GM21786 (cell line): ENCODE data around the gene SCT.

Experiments
- ATAC-seq: cut with Tn5 transposase; IDR thresholded peaks from one replicate; pipeline ENCODE4 v1.9.1; 2021; ENCODE audit not compliant: unreplicated experiment

The SCT gene

GRCh38 chr11:623349-623869 is 3.6 kb downstream of the SCT start:
- no peak for ATAC-seq

- ATAC-seq = no peak
Measured at GRCh38 chr11:621838-622237, 5.1 kb downstream of the SCT start.

DNA sequence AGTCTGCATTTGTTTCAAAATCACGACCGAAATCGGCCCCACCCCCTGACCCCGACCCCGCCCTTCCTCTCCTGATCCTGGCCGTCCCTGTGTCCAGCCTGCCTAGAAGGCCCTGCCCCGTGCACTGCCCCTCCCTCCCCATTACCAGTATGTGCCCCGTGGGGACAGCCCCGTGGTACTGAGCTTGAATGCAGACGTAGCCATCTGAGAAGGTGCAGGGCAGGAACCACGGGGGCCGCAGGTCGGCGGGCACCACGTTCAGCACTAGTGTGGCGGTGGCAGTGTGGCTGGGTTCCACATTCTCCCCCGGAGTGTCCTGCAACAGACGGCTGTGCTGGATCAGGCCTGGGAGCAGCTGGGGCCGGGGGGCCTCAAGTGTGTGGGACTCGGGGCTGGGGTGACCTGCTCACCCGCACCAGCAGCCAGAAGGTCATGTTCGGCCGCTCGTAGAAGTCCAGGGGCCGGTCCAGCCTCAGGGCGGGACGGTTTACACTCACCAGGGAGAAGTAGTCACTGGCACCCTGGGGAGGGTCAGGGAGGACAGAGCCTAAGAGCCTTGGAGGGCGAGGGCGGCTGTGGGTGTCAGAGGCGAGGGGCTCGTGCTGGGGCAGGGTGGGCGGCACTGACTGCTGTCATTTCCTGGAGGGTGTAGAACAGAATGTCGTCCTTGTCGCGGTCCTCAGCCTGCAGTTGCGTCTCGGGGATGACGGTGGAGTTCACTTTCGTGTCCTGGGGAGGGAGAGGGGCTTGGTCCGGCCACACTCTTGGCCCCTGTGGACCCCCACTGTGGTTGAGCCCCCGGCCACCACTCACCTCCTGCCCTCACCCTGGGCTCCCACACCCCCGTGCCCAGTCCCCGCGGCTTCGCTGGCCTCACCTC is 5.8 kb downstream of the SCT start:
- ATAC-seq = no peak

GRCh38 chr11:620201-620600 is 6.8 kb downstream of the SCT start:
- no peak for ATAC-seq

DNA sequence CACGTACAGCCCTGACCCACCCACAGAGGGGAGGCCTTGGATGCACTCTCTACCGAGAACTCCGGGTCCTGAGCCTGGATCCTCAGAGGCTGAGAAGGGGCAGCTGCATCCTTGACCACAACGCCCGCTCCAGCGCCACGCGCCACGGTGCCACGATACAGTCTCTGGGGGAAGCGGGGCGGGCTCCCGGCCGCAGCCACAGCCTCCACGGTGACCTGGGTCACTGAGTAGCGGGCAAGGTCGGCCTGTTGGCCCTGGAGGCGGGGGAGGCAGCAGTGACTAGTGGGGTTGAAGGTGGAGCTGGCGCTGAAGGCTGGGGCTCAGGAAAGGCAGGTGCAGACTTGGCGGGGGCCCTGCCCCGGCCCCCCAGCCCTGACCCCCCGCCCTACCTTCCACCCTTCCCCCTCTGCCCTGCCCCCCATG is 7.3 kb downstream of the SCT start:
- ATAC-seq = no peak

GRCh38 chr11:618856-619627 is 7.9 kb downstream of the SCT start:
- no peak for ATAC-seq

DNA sequence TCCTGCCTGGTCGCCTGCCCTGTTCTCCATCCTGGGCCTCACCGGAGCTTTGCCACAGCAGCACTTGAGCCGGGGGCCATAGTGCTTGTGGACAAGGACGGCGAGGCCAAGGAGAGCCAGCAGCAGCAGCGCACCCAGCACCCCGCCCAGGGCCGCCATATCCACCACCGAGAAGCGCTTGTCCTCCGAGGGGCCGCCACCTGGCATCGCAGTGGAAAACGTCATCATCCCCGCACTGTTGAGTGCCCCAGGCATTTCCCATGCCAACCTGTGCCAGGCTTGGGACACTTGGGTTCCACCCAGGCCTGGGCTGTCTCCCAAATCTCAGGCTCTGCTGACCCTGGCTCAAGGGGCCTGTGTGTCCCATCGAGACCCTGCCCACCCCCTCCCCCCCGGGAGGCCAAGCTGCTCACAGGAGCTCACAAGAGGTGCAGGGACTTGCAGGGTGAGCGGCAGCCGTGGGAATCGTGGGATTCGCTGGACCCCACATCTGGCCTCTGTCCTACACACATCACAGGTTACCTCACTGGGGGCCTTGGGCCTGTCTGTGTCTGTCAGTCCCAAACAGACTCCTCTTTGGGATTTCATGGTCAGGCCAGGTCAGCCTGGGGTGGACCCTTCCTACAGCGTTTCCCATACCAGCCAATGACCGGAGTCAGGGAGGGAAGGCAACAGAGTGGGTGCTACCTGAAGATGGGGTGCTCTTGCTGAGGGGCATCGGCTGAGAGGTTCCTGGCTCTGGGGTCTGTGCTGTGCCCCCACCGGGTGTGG is 8.9 kb downstream of the SCT start:
- ATAC-seq = no peak

- no peak for ATAC-seq
Measured at GRCh38 chr11:617199-617911, 9.6 kb downstream of the SCT start.

DNA sequence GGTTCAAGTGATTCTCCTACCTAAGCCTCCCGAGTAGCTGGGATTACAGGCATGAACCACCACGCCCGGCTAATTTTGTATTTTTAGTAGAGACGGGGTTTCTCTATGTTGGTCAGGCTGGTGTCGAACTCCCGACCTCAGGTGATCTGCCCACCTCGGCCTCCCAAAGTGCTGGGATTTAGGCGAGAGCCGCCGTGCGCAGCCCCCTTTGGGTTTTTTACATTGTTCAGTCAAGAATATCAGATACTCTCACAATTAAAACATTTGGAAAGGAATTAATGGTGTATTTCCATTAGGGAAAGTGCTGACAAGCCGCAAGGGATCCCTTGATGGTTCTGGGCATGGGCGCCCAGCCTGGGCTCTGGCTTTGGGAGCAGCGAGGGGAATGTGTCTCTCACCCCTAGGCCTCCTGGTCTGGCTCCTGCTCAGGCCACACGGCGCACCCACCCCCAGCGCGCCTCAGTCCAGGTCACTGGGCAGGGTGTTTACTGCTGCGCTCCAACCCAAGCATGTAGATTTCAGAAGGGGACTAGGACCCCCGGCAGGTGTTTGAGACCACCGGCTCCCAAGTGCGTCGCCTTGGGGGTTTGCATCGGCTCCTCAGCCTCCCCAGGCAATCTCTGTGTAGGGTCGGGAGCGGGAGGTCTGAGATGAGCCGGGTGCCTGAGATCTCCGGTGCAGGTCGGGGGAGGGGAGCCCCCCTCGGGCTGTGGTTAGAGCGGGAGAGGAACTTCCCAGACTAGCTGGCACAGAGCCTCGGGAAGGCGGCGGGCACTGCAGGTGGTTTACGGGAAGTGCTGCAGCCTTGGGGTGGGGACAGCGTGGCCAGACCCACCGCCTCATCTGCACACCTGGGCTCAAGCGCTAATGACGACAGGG is 10.4 kb downstream of the SCT start:
- ATAC-seq = no peak

DNA sequence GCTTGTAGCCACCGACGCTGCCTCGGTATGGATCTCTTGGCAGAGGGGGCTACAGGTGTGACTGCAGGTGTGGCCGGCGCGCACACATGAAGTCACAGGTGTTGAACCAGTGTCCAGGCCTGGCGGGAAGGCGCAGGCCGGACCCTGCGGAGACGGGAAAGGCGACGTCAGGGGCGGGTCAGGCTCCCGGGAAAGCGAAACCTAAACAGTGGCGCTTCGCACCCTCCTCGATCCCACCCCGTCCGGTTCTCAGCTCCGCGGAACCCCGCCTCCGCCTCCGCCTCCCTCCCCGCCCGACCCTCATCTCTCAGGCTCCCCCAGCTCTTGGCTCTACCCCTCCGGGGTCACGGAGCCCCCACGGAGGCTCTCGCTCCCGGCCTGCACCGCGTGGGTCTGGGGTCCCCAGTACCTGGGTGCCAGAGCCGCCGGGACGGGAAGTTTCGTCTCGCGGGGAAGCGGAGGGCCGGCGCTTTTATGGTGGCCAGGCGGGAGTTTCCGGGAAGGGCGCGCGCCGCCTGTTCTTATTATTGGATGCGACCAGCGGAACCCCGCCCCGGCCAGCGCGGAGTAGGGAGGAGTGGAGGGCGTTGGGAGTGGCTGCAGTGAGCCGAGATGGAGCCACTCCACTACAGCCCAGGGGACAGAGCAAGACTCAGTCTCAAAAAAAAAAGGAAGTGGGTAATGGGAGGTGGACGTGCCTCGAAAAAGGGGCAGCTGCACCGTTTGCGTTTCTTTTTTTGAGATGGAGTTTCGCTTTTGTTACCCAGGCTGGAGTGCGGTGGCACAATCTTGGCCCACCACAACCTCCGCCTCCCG is 11.3 kb downstream of the SCT start, which contains the start of gene IRF7:
IRF7 (minus strand) TSS at position 447 of the 816 bp plus-strand sequence. CDS start 586 bp downstream, outside the sequence.
- peak; percentile 82 for ATAC-seq

DNA sequence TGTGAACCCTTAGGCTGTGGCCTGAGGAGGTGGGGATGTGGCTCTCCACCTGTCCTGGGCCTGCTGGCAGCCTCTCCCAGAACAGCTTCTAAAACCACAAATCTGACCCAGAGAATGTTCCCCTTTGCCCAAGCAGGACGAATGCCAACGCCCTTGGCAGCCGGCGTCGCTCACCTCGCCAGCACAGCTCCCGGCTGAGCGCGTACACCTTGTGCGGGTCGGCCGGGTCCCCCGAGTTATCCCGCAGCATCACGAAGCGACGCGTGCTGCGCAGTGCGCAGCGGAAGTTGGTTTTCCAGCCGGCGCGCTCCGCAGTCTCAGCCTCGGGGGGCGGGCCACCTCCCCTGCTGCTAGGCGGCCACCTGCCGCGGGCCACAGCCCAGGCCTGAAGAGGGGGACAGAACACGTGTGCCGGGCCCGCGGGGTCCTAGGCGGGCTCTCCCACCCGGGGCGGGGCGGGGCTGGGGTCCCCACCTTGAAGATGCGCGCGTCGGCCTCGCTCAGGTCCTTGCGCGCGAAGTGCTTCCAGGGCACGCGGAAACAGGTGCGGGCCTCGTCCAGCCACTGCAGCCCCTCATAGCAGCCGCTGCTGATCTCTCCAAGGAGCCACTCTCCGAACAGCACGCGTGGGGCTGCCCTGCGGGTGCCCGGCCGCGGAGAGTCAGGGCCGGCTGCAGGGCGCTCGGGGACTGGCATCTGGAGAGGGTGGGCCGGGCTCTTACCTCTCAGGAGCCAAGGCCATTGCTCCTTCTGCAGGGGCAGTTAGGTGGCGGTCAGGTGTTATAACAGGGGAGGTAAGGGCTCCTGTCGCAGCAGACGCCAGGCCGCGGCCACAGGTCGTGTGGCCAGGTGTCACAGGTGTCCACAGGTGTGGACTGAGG is 12.1 kb downstream of the SCT start:
- peak; percentile 1 for ATAC-seq

DNA sequence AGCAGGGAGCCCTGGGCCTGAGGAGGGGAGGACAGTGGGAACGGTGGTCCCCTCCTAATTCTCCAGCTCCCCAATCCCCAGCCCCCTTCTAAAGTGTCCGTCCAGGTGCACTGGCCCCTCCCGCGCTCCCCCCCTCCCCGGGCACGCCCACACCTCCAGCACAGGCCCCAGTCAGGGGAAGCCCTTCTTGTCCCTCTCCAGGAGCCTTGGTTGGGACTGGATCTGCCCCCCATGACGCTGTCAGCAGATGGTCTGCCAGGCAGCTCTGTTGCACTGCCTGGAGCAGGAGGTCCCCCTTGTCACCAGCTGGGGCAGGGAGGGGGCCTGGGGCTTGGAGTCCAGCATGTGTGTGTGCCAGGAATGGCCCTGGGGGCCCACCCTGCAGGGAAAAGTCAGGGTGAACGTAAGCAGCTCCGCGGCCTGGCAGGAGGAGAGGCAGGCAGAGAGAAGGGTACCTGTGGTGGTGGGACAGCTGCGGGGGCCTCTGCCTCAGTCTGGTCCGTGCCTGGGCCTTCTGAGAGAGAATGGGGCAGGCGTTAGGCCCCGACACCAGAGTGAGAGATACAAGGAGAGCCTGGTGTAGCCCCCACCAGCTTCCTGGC is 12.9 kb downstream of the SCT start:
- ATAC-seq = no peak

GRCh38 chr11:613369-613968 is 13.5 kb downstream of the SCT start:
- no peak for ATAC-seq

GRCh38 chr11:612961-613300 is 14.1 kb downstream of the SCT start:
- no peak for ATAC-seq

GRCh38 chr11:612201-612960 is 14.6 kb downstream of the SCT start:
- no peak for ATAC-seq
